B cell (primary cell): Measurements from ENCODE around the gene RTL1. TPM values are rescaled to one million over a fixed set of nuclear protein-coding genes. Genes with fewer than 3 reads are reported as not detected.

Source experiments
- ATAC-seq: fragments of 200-7000 bp; cut with Tn5 transposase; one replicate; pipeline ENCODE4 v1.10.0; 2021; ENCODE audit warnings: low read depth, mild to moderate bottlenecking, moderate number of reproducible peaks, moderate library complexity
- CTCF ChIA-PET: fragments of 350-600 bp; sonication (Branson Sonifier 250); formaldehyde crosslinking; loops from one replicate; lab custom pipeline; 2021; ENCODE audit warnings: antibody characterized with exemption, inconsistent platforms; lab: Charles Lee
- POLR2A ChIA-PET: fragments of 350-600 bp; sonication (Branson Sonifier 250); formaldehyde crosslinking; loops from one replicate; lab custom pipeline; 2021; ENCODE audit warnings: antibody characterized with exemption; lab: Charles Lee
- DNase-seq: peaks from one replicate; pipeline ENCODE4 v3.0.0; 2013
- H2AFZ ChIP-seq: 2 replicates; pipeline ENCODE4 v1.6.1; 2012; ENCODE audit warnings: mild to moderate bottlenecking, low read depth, low read length; ENCODE audit not compliant: insufficient read depth, poor library complexity, severe bottlenecking
- H3K27ac ChIP-seq, 2 donors: 1 replicate in 1 of 2; 2 replicates in 1 of 2; pipeline ENCODE4 v1.5.1; 2012 to 2013; ENCODE audit warnings: low read length in 2 of 2, mild to moderate bottlenecking in 2 of 2, moderate library complexity in 1 of 2
- H3K27me3 ChIP-seq, 4 experiments: fragments of 200-600 bp in 1 of 4; sonication (generic) in 1 of 4; replicated peaks in 1 of 4; 1 replicate in 2 of 4; 2 replicates in 2 of 4; pipeline versions ENCODE4 v1.6.1 to v1.7.0; 2013 to 2016; ENCODE audit warnings: low read length in 3 of 4, mild to moderate bottlenecking in 2 of 4, mixed read lengths in 1 of 4, moderate library complexity in 1 of 4; ENCODE audit not compliant: insufficient read depth in 4 of 4, control insufficient read depth in 3 of 4; ENCODE audit errors: control extremely low read depth in 1 of 4
- H3K36me3 ChIP-seq, 2 experiments: replicated peaks in 1 of 2; 1 replicate in 1 of 2; 2 replicates in 1 of 2; pipeline versions ENCODE4 v1.6.1 to v1.7.1; 2013; ENCODE audit warnings: low read length in 1 of 2; ENCODE audit not compliant: insufficient read depth in 2 of 2, control insufficient read depth in 1 of 2; ENCODE audit errors: control extremely low read depth in 1 of 2, extremely low read depth in 1 of 2
- H3K4me1 ChIP-seq, 2 donors: fragments of 200-600 bp in 1 of 2; sonication (generic) in 1 of 2; 1 replicate in 1 of 2; 2 replicates in 1 of 2; pipeline versions ENCODE4 v1.5.1 to v1.6.1; 2013 to 2017; ENCODE audit warnings: low read length in 2 of 2; ENCODE audit not compliant: control insufficient read depth in 2 of 2, insufficient read depth in 2 of 2
- H3K4me2 ChIP-seq: replicated peaks from 2 replicates; pipeline ENCODE3; 2012; ENCODE audit warnings: mild to moderate bottlenecking, low read depth, low read length; ENCODE audit not compliant: poor library complexity, severe bottlenecking
- H3K4me3 ChIP-seq, 5 experiments: fragments of 200-600 bp in 1 of 5; sonication (generic) in 1 of 5; 1 replicate in 3 of 5; 2 replicates in 2 of 5; pipeline versions ENCODE4 v1.5.1 to v1.7.0; 2011 to 2016; ENCODE audit warnings: low read length in 4 of 5, mild to moderate bottlenecking in 4 of 5, low read depth in 2 of 5, control low read depth in 1 of 5, moderate library complexity in 1 of 5; ENCODE audit not compliant: insufficient read depth in 1 of 5; ENCODE audit errors: control extremely low read depth in 1 of 5, extremely low read depth in 1 of 5
- H3K79me2 ChIP-seq: fragments of 200-600 bp; sonication (generic); one replicate; pipeline ENCODE4 v1.6.0; 2016; ENCODE audit warnings: low read length; ENCODE audit not compliant: control insufficient read depth, insufficient read depth
- H3K9ac ChIP-seq: fragments of 200-600 bp; sonication (generic); 2 replicates; pipeline ENCODE4 v1.6.1; 2017; ENCODE audit warnings: mild to moderate bottlenecking, low read length, moderate library complexity
- H3K9me3 ChIP-seq, 3 donors: one replicate each; pipeline versions ENCODE4 v1.6.1 to v1.7.1; 2013; ENCODE audit warnings: low read length in 2 of 3; ENCODE audit not compliant: control insufficient read depth in 2 of 3, insufficient read depth in 1 of 3; ENCODE audit errors: control extremely low read depth in 1 of 3
- H4K20me1 ChIP-seq: 2 replicates; pipeline ENCODE4 v1.6.0; 2012; ENCODE audit warnings: mild to moderate bottlenecking, low read length; ENCODE audit not compliant: insufficient read depth, control insufficient read depth, poor library complexity, severe bottlenecking
- H3K27ac Mint-ChIP-seq: one replicate; pipeline ENCODE4 v1.8.0; 2021; ENCODE audit warnings: mixed read lengths
- H3K27me3 Mint-ChIP-seq: one replicate; pipeline ENCODE4 v1.8.0; 2021; ENCODE audit warnings: mixed read lengths
- H3K4me1 Mint-ChIP-seq: one replicate; pipeline ENCODE4 v1.8.0; 2021; ENCODE audit warnings: mixed read lengths
- H3K4me3 Mint-ChIP-seq: one replicate; pipeline ENCODE4 v1.8.0; 2021; ENCODE audit warnings: mixed read lengths
- H3K9me3 Mint-ChIP-seq: one replicate; pipeline ENCODE4 v1.8.0; 2022; ENCODE audit warnings: mixed read lengths; ENCODE audit not compliant: insufficient read depth
- EZH2 ChIP-seq: IDR thresholded peaks from 2 replicates; pipeline ENCODE4 v1.6.1; 2012; ENCODE audit warnings: borderline replicate concordance, low read depth, mild to moderate bottlenecking, moderate library complexity, low read length; ENCODE audit not compliant: insufficient read depth, poor library complexity, severe bottlenecking
- WGBS: methylation state at CpG from one replicate; pipeline ENCODE4 v1.1.5; 2013; ENCODE audit warnings: missing lambda C conversion rate; ENCODE audit not compliant: insufficient coverage; 5-methylcytosine and 5-hydroxymethylcytosine counted together
- intact Hi-C: fragments of 100-400 bp; cut with micrococcal nuclease; formaldehyde crosslinking; loops from one replicate; pipeline ENCODE4 v1.10.0; 2022
- polyA plus RNA-seq: library from polyadenylated mRNA; depleted of rRNA; stranded (reverse); fragments of >200 nt; gene quantifications from 2 replicates; pipeline ENCODE4 v1.2.3, GENCODE V29; 2012
- total RNA-seq, 2 donors: library from RNA; stranded (reverse); fragments of 120-200 nt in 1 of 2; gene quantifications; 1 replicate in 1 of 2; 2 replicates in 1 of 2; pipeline versions ENCODE4 v1.2.3 to v1.2.4, GENCODE V29; 2013 to 2022
- TF ChIP-seq, protein P1 (sequence below): fragments of 200-600 bp; IDR thresholded peaks from one replicate; pipeline ENCODE4 v1.8.0; 2022; ENCODE audit warnings: antibody characterized with exemption, mild to moderate bottlenecking

RTL1 gene
- total and polyA plus RNA-seq, 2 donors (not counting 1 experiment from before 2014, with no cell fraction given) = not detected

DNA sequence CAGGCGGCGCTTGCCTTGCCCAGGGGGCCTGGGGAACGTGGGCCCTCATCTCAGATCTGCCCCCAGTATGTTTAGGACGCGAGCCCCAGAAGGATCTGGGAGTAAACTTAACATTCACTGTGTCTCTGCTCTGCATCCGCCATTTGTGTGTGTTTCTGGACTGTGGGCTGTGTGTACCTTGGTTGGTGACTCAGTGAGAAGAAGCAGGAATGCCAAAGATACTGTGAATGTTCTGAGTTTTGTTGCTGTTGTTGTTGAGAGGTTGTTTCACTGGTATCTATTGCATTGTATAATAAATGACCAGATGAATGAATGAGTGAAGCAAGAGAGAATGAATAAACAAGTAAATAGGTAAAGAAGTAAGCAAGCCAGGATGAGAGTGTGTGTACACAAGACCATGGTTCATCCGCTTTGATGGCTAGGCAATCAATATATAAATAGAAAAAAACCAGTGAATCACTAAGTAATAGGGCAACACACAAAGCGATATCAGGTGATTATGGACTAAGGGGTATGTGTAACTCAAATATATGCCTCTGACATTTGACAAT lies 57.1 kb downstream of the RTL1 start:
- Histone ChIP-seq H2AFZ (no peak overlapping the region), H3K4me1 (peaks cover 0 to 8% of the 10 kb centered on the region in 2 donors)

DNA sequence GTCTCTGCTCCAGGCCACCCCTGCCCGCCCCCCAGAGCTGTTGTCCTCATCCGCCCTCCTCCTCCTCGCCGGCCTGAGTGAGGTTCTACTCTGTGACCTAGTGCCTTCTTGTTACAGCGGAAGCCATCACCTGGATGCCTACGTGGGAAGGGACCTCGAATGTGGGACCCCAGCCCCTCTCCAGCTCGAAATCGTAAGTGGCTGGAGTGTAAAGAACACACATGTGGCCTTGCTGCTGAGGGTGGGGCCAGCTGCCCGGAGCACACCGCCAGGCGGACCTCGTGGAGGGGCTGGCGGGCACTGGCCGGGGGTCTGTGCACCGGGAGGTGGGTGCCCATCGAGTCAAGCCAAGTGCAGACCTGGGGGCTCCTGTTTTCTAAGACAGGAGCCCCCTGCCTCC lies 58.2 kb downstream of the RTL1 start:
- ATAC-seq (no peak), DNase-seq (no peak)
- ChIA-PET CTCF (no interaction called here), POLR2A (no interaction called here)
- no peaks in the 10 kb centered on the region for H3K36me3 ChIP-seq
- Mint-ChIP-seq H3K4me3 (no peak overlapping the region), H3K27ac (no peak overlapping the region), H3K4me1 (no peaks in the 10 kb centered on the region), H3K9me3 (no peaks in the 10 kb centered on the region), H3K27me3 (peaks cover 7% of the 10 kb centered on the region)
- no peaks in the 10 kb centered on the region for H4K20me1 ChIP-seq
- peaks cover 0 to 8% of the 10 kb centered on the region in 2 donors for H3K4me1 ChIP-seq
- TF ChIP-seq, protein P1, sequence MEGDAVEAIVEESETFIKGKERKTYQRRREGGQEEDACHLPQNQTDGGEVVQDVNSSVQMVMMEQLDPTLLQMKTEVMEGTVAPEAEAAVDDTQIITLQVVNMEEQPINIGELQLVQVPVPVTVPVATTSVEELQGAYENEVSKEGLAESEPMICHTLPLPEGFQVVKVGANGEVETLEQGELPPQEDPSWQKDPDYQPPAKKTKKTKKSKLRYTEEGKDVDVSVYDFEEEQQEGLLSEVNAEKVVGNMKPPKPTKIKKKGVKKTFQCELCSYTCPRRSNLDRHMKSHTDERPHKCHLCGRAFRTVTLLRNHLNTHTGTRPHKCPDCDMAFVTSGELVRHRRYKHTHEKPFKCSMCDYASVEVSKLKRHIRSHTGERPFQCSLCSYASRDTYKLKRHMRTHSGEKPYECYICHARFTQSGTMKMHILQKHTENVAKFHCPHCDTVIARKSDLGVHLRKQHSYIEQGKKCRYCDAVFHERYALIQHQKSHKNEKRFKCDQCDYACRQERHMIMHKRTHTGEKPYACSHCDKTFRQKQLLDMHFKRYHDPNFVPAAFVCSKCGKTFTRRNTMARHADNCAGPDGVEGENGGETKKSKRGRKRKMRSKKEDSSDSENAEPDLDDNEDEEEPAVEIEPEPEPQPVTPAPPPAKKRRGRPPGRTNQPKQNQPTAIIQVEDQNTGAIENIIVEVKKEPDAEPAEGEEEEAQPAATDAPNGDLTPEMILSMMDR = no peak
- TF ChIP-seq EZH2 = no peak
- WGBS = 89% methylated on average over 16 of the region's 17 CpGs
- H3K9ac ChIP-seq = no peak overlapping the region
- no peaks in the 10 kb centered on the region for H3K27me3 ChIP-seq
- H2AFZ ChIP-seq = no peak overlapping the region
- H3K27ac ChIP-seq = no peak overlapping the region
- intact Hi-C loops = no loop called here
- H3K4me3 ChIP-seq = no peak overlapping the region
- H3K4me2 ChIP-seq = no peak overlapping the region
- peaks cover 0 to 2% (median 0%) of the 10 kb centered on the region in 3 donors for H3K9me3 ChIP-seq
- no peaks in the 10 kb centered on the region for H3K79me2 ChIP-seq

More for the DNA sequence above, 57.1 kb downstream of the RTL1 start:
- 90% methylated on average over 6 of the region's 8 CpGs for WGBS
- Histone ChIP-seq H3K27me3 (no peaks in the 10 kb centered on the region), H3K9ac (no peak overlapping the region), H3K36me3 (no peaks in the 10 kb centered on the region), H3K4me3 (no peak overlapping the region), H3K4me2 (no peak overlapping the region), H3K79me2 (no peaks in the 10 kb centered on the region), H3K9me3 (peaks cover 0 to 2% (median 0%) of the 10 kb centered on the region in 3 donors), H3K27ac (no peak overlapping the region), H4K20me1 (no peaks in the 10 kb centered on the region)
- intact Hi-C loops = no loop called here
- CTCF ChIA-PET = no interaction called here
- Mint-ChIP-seq H3K9me3 (no peaks in the 10 kb centered on the region), H3K27ac (no peak overlapping the region), H3K27me3 (peaks cover 7% of the 10 kb centered on the region), H3K4me3 (no peak overlapping the region), H3K4me1 (no peaks in the 10 kb centered on the region)
- POLR2A ChIA-PET = no interaction called here
- no peak for DNase-seq
- no peak for ATAC-seq
- no peak for TF ChIP-seq EZH2
- TF ChIP-seq, protein P1 = no peak
